Mucosa of gallbladder (tissue), 1 donor: ENCODE measurements around the gene ALDH18A1. TPM values are rescaled to one million over a fixed set of nuclear protein-coding genes. Genes with fewer than 3 reads are reported as not detected.

Experiments used
- DNase-seq: peaks from one replicate; pipeline ENCODE4 v3.0.0-alpha.2; 2020; ENCODE audit warnings: low spot score
- total RNA-seq: library from RNA; stranded (reverse); gene quantifications from one replicate; pipeline ENCODE4 v1.2.1, GENCODE V29; 2021
- donor health status: DM: no; HTN: no; CAD: no.

ALDH18A1 gene
- total RNA-seq, 1 donor from 2014 or later: 95.4 TPM

GRCh38 chr10:95556994-95557767 is 99.3 kb downstream of the ALDH18A1 start:
- no peak for DNase-seq

Other genes starting within 250 kb of the ALDH18A1 start
- gene SORBS1, start 95.3 kb downstream of the ALDH18A1 start, total RNA-seq: 431 TPM
- gene TCTN3, start 37.2 kb upstream of the ALDH18A1 start, total RNA-seq: 48.0 TPM
- 68.3 TPM for gene ENTPD1, start 99.5 kb upstream of the ALDH18A1 start, total RNA-seq